ENCODE measurements around the gene HUWE1.

- TF ChIP-seq SIN3A (IDR thresholded peaks at IDR 0.05; ENCODE audit: borderline replicate concordance, insufficient read depth, low read length) = no peak
- TF ChIP-seq TAF1 (IDR thresholded peaks at IDR 0.05; ENCODE audit: borderline replicate concordance, insufficient read depth, low read length) = no peak
- no peak for TF ChIP-seq REST (IDR thresholded peaks at IDR 0.05; ENCODE audit: insufficient read depth in 1 of 2, low read depth in 2 of 2, low read length in 2 of 2)
- no peak for TF ChIP-seq POLR2AphosphoS5 (IDR thresholded peaks at IDR 0.05; ENCODE audit: low read depth, low read length)
- no peak for TF ChIP-seq FOXP2 (optimal IDR thresholded peaks at IDR 0.05; ENCODE audit: borderline replicate concordance, extremely low read depth, extremely low read length, insufficient read depth)
Observed at GRCh38 chrX:53728506-53728905, 42.0 kb upstream of the HUWE1 start.
